GM18520 (cell line): ENCODE measurements around the gene COL9A2.

Experiments used
- ATAC-seq: cut with Tn5 transposase; IDR thresholded peaks from one replicate; pipeline ENCODE4 v1.9.1; 2021; ENCODE audit not compliant: unreplicated experiment

The COL9A2 gene

DNA sequence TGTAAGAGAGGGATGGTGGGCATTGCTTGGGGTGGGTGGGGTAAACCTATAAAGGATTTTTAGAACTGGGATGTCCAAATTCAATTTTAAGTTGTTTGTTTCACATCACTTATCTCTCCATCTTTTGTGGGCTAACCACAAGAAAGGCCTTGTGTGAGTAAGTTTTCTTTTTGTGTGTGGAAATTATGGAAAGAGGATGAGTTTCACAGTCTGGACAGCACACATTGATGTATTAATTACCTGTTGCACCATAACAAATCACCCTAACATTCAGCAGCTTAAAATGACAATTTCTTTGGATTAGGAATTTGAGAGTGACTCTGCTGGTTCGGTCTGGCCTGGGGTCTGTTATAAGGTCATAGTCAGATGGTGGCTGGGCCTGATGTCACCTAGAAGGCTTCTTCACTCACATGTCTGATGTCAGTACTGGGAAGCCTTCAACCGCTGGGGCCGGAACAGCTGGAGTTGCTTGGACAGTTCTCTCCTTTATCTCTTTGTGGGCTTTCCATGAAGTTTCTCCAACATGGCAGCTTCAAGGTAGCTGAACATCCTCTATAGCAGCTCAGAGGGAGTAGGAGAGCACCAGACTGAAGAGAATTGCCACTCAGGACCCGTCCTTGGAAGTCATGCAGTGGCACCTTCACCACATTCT lies 2.0 kb upstream of the COL9A2 start:
- ATAC-seq = no peak

DNA sequence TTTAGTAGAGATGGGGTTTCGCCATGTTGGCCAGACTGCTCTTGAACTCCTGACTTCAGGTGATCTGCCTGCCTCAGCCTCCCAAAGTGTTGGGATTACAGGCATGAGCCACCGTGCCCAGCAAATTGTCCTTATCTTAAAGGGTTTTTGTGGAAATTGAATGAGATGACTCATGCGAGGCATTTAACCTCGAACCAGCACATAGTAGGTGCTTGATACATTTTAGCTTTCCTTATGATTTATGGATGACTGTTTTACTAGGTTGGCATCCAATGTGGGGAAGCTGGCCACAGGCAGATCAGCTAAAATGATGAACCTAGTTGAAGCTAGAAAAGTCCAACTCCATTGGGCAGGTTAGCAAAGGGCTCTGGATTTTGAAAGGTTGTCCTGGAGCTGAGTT lies 1.4 kb upstream of the COL9A2 start:
- no peak for ATAC-seq

DNA sequence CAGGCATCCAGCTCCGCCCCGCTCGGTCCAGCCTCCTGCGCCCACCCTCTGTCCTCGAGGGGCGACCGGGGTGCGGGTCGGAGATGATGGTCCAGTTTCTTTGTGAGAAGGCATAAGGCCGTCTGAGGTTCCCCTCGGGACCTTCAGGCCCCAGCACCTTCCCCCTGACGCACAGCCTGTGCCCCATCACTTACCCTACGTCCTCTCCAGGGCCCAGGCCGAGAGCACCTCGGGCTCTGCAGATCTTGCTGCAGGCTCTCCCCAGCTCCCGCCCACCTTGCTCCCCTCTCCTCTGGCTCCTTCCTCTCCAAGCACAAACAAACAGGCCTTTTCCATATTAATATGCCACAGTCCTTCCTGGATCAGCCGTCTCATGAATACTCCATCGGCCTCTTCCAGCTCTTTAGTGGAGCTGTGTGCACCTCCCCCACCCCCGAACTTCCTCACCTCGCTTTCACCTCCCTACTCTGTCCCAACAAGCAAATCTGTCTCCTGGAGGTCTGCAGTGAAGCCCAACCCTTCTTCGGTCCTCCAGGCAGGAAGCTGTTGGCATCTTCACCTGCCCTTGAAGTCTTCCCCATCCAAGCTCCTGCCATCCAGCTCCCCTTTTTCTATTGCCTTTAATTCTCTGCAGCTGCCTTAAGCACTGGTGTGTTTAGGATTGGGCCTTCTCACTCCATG lies 448 bp upstream of the COL9A2 start:
- no peak for ATAC-seq

DNA sequence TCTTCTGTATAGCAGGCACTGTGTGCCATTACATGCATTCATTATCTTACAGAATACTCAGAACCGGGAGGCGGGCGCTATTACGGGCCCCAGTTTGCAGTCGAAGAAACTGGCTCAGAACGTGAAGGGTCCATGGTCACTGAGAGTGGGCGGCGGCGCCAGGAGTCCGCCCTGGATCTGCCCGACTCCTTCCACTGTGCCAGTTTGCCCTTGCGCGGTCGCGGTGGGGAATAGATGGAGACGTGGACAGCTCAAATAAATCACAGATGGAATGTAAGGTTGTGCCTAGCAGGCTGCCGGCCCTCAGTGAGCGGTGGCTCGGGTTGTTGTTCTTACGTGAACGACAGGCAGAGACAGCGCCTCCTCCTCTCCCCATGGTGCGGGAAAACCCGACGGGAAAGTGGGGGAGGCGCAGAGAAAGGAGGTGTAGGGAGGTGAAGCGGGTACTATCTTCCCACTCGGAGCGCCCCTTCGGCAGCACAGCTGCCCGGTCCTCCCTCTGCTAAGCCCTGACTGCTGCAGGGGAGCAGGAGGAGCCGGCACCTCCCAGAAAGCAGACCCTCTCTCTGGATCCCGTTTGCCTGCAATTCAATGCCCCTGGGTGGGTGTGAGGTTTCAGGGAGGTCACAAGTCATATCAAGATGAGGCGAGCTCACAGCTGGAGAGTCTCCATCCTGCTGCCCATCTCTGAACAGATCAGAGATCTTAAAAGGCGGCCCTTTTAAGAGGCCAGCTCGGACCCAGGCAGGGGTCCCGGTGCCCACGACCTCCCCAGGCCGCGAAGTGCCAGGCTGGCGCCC lies 1.1 kb downstream of the COL9A2 start:
- no peak for ATAC-seq

DNA sequence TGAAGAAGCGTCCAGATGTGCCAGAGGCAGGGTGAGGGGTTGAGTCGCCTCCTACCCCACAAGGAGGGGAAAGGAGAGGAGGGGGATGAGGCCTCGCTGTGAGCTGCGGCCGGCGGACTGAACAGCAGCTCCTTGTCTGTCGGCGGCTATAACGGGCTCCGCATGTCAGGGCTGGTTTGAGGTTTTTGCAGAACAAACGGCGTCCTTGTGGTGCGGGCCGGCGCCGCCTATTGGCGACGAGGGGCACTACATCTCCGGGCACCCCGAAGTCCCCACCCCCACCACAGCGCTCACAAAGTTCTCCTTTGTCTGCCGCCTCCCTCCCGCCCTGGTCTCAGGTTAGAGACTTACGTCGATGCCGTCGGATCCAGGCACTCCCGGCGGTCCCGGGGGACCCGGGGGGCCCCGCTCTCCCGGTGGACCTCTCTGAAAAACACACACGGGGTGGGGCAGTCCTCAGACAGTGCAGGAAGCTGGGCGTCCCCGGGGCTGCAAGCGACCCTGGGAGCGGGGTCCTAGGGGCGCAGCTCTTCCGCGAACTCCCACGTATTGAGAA lies 1.8 kb downstream of the COL9A2 start:
- no peak for ATAC-seq

DNA sequence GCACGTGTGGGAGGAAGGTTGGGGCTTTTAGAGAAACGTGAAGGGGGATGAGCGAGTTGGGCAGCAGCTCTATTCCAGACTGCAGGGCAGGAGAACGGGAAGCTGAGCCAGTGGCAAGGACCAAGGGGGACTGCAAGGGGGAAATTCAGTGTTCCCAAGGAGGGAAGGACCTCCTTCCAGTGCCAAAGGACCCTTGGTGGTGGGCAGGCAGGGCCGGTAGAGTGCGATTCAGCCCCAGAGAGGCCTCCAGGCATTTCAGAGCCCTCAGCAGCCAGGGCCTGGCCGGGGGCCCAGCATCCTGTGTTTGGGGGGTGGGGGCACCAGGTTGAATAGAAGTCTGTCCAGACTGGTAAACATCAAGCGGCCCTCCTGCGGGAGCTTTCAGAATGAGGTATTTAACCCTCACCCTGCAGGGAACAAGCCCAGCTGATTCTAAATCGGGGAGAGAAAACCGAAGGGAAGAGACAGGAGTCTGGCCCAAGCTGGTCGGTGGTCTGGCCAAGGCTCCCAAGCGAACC lies 2.3 kb downstream of the COL9A2 start:
- ATAC-seq = no peak

DNA sequence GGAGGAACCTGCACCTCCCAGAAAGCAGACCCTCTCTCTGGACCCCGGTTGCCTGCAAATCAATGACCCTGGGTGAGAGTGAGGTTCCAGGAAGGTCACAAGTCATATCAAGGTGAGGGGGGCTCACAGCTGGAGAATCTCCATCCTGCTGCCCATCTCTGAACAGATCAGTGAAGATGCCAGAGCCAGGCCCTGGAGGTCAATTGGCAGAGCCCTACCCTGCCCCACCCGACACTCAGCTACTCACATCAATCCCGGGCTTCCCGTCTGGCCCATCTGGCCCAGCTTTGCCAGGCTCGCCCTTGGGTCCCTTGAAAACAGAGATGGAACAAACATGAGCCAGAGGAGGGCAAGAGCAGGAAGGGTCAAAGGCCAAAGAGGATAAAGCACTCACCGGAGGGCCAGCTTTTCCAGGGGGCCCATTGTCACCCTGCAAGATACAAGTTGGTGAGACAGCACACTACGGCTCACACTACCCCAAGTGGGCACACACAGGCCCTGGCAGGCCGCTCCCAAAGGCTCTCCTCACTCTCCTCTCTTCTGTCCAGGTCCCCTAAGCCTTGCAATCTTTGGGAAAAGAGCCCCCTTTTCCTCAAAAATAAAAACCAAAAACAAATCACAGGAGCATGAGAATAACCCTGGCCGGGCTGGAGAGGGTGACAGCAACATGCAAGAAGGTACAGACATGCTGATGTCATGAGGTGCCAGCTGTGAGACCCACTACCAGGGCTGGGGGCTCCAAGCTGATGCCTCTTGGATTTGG lies 2.9 kb downstream of the COL9A2 start:
- no peak for ATAC-seq

DNA sequence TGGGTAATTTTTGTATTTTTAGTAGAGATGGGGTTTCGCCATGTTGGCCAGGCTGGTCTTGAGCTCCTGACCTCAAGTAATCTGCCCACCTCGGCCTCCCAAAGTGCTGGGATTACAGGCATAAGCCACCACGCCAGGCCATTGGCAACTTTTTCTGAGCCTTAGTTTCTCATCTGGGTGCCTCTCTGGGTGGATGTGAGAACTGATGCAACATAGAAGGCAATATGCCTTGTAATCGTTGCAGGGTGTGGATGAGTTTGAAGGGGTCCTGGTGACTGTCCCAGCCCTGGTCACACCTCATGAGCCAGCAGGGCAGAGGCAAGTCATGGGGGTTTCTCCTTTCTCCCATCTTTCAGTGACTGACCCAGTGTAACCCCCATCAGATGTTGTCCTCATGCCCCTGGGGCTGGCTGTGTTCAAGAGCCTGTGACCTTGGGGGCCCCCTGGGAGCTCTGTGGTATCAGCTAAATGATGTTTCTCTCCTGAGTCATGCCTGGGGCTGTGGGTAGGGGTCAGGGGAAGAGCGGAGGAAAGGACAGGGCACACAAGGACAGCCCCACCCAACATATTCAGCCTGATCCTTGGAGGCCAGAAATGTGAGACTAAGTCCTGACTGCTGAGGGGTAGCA lies 3.6 kb downstream of the COL9A2 start:
- no peak for ATAC-seq

DNA sequence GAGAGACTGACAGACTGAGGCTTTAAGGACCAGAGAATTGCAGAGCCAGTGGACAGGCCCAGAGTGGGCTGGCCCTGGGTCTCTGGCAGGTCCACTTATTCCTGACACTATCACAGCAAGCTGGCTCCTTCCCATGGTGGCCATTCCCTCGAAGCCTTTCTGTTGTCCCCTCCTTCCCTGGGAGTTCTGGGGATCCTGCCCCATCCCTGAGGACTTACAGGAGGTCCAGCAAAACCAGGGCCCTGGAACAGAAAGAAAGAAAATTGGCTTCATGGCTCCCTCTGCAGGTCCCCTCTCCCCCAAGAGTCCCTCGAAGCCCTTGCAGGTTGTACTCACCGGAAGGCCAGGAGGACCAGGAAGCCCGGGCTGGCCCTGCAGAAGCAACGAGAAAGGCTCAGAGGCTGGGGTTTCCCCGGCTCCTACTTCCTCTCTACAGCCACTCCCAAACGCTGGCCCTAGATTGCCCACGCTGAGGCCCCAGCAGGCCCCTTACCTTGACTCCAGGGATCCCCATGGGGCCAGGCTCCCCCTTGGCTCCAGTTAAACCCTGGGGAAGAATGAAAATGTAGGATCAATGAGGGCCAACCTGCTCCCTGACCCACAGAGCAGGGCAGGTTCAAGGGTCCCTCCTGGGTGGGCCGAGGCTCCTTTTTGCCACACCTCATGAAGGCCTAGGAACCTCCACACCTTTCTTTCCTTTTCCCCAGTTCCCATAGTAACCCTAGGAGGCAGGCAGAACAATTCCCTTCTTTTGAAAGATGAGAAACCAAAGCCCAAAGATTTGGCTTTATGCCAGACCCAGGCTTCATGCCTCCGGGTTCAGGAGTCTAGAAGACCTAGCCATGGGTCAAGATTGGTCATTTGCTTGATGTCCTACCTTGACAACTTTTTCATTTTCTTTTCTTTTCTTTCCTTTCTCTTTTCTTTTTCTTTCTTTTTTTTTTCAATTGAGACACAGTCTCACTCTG lies 4.6 kb downstream of the COL9A2 start:
- ATAC-seq = no peak

DNA sequence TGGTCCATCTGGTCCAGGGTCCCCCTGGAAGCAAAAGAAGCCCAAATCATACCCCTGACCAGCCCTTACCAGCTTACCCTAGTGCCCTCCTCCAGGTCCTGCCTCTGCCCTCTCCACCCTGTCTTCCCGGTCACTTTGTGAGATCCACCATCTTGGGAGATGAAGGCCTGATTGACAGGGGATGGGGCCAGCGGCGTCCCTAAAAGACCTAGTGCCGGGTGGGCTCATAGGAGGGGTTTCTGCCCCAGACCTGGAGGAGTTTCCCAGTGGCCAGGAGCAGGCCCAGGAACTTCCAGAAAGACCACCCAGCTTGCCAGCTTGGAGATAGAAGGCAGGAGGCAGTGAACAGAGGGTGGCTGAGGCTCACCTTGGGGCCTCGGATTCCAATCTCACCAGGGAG lies 5.4 kb downstream of the COL9A2 start:
- ATAC-seq = no peak

DNA sequence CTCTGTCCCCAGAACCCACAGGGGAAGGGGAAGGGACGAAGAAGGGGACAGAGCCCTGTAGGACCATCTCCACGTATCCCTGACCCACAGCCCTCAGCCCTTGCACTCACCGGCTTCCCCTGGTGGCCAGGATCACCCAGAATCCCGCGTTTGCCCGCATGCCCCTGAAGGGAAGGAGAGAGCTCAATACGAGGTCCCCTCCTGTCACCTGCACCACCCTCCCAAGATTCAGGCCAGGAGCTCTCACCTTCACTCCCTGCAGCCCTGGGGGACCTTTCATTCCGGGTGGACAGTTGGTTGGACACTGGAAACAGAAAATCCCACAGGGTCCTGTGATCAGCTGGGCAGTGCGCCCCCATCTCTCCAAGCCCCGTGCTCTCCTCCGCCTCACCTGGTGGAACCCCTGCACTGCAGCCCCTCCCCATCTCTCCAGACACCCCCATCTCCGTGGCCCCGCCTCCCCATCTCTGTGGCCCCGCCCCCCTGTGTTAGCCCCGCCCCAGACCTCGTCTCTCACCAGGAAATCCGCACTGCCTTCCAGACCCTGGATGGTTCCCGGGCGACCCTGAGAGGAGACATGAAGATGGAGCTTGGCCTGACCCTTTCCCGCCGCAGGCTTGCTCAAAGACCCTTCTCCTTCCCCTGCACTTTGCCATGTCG lies 6.0 kb downstream of the COL9A2 start:
- no peak for ATAC-seq

DNA sequence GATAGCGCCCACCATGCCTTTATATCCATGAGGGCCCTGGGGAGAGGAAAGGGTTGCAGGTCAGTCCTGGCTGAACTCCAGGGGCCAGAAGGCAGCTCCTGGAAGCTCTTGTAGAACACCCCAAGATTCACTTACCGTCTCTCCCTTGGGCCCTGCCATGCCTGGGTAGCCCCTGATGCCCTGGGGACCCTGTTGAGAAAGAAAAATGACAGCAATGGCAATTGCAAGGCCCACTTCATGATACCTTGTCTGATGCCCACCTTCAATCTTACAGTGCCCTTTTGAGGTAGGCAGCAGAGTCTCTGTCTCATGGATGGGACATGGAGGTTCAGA lies 7.0 kb downstream of the COL9A2 start:
- ATAC-seq = no peak

DNA sequence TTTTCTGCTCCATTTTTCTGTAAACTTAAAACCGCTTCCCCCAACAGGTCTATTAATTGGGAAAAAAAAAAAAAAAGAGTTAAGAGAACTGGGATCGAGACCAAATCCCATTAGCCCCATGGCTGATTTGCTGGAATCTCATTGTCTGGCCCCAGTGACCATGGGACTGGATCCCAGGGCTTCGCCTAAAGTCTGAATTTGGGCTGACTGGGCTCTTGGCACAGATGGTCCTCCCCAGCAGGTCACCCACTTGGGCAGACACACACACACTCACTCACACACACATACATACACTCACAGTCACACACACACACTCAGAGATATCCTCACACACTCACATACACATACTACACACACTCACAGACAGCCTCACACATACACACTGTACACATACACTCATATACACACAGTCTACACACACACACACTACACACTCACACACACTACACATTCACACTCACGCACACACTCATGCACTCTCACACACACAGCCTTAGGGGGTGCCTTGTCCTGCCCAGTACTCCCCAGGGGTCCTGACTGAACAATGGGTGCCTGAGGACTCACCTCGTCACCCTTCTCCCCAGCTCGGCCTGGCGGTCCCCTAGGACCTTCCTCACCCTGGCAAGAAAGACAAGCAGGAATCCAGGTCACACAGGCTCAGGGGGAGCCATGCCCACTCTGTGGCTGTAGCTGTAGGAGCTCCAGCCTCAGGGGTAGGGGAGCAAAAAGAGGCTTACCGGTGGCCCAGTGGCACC lies 7.5 kb downstream of the COL9A2 start:
- ATAC-seq = no peak

DNA sequence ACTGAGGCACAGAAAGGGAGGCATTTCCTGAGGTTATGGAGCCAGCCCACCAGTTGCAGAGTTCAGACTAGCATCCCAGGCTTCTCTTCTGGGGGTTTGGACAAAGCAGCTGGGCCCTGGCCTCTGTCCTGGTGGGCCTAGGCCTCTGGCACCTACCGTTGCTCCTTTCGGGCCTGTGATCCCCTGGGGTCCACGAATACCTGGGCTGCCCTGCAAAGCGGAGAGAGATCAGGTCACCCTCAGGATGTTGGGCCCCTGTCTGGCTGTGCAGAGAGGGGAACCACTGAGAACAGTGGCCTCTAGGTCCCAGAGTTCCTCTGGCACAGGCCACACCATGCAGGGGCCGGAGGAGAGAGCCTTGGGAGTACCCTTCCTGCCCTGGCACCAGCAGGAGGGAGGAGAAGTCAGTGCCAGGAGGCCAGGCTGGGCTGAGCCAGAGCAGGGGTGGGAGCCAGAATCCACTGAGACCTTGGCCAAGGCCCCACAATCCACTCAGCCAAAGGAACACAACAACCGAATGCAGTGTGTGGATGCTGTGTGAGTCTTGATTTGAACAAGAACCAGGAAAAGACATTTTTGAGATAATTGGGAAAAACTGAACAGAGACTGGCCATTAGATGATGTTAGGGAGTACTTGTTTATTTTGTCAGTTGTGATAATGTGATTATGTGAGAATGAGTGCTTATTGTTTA lies 8.9 kb downstream of the COL9A2 start:
- ATAC-seq = no peak

DNA sequence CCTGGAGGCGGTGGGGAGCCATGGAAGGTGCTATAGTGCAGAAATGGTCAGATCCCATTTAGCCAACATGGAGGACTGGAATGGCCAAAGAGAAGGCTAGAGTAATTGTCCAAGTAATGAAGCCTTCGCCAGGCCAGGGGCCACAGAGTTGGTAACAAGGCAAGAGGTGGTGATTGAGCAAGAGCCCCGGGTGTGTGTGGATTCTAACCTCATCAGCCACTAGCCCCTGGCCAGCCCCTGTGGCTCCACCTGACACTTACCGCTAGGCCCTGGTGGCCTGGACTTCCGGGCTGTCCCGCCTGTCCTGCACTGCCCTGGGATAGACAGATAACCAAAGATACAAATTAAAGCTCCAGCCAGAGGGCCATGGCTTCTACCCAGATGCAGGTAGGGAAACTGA lies 9.9 kb downstream of the COL9A2 start:
- no peak for ATAC-seq

DNA sequence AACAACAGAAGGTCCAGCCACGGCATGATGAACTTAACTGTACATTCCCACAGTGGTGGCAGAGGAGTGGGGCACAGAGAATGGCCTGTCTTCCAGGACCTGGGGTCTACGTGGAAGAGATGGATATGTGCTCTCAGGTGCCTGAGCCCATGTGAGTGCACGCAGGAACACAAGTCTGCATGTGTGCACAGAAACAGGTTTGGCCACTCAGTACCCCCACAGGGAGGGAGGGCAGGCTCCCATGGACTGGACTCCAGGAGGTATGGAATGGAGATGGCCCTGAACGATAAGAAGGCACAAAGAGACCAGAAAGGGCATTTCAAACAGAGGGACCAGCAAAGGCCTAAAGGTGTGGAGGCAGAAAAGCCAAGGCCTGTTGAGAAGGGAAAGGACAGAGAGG lies 10.8 kb downstream of the COL9A2 start:
- no peak for ATAC-seq

DNA sequence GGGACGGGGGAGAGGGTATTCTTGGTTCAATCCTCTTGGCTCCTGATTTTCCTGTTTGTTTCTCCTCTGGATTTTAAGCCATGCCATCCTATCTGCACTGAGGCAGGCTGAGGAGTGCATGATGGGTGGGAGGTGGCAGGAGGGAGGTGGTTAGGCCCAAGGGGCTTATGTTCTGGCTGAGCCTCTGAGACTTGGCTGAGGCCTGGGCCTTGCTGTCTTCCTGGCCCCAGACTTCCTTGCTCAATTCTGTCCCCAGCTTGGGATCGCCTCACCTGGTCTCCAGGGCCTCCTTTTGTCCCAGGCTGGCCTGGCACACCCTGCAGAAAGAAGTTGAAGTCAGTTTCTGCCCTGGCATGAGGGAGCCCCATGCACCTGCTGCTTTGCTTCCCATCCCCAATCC lies 11.2 kb downstream of the COL9A2 start:
- ATAC-seq = no peak

DNA sequence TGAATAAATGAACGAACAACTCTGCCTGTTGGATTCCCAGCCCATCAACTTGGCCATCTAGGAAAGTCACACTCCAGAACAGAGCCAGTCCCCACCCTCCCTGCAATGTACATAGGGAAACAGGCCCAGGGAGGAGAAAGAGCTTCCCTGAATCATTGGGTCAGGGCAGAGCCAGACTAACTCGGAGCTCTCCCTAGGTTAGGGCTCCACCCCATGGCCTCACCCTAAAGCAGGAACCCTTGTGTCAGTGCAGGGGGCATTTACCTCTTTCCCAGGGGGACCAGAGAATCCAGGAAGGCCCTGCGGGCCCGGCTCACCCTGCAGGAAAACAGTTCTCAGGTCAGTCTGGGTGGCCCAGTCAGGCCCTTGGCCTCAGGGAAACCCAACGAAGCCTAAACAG lies 11.6 kb downstream of the COL9A2 start:
- ATAC-seq = no peak
